Neural crest cell (in vitro differentiated cells): Measurements from ENCODE around the gene PCGF1. TPM values are rescaled to one million over a fixed set of nuclear protein-coding genes. Genes with fewer than 3 reads are reported as not detected.

Experiments
- DNase-seq: peaks from one replicate; pipeline ENCODE4 v3.0.0; 2021; ENCODE audit warnings: low read depth, mixed read lengths, low spot score
- H3K27ac Mint-ChIP-seq: one replicate; pipeline ENCODE4 v1.8.0; 2021; ENCODE audit warnings: mild to moderate bottlenecking, mixed read lengths; ENCODE audit not compliant: unreplicated experiment
- H3K27me3 Mint-ChIP-seq: 2 replicates; pipeline ENCODE4 v1.8.0; 2021; ENCODE audit warnings: low read depth, mild to moderate bottlenecking, mixed read lengths
- H3K36me3 Mint-ChIP-seq: 2 replicates; pipeline ENCODE4 v1.8.0; 2021; ENCODE audit warnings: low read depth, mild to moderate bottlenecking, mixed read lengths
- H3K4me1 Mint-ChIP-seq: 2 replicates; pipeline ENCODE4 v1.8.0; 2021; ENCODE audit warnings: mixed read lengths
- H3K4me3 Mint-ChIP-seq: one replicate; pipeline ENCODE4 v1.8.0; 2021; ENCODE audit warnings: mild to moderate bottlenecking, mixed read lengths
- H3K9me3 Mint-ChIP-seq: 2 replicates; pipeline ENCODE4 v1.8.0; 2021; ENCODE audit warnings: mixed read lengths
- CTCF ChIP-seq: fragments of 200-600 bp; sonication (generic); conservative IDR thresholded peaks from 2 replicates; pipeline ENCODE4 v1.5.0; 2021; ENCODE audit warnings: antibody characterized with exemption, mild to moderate bottlenecking
- total RNA-seq: library from RNA; stranded (reverse); gene quantifications from 2 replicates; pipeline ENCODE4 v1.2.1, GENCODE V29; 2021

PCGF1 gene
- total RNA-seq, 1 donor from 2014 or later, result 30.0 TPM

- H3K36me3 Mint-ChIP-seq, result peaks cover 15% of the 10 kb centered on the region
- peaks cover 84% of the 10 kb centered on the region for H3K27me3 Mint-ChIP-seq
- H3K4me1 Mint-ChIP-seq, result peaks cover 19% of the 10 kb centered on the region
- no peak for TF ChIP-seq CTCF
- DNase-seq, result no peak
- H3K9me3 Mint-ChIP-seq, result no peaks in the 10 kb centered on the region
- no peak overlapping the region for H3K27ac Mint-ChIP-seq
- peak overlapping the region; percentile 86 for H3K4me3 Mint-ChIP-seq
Measured at GRCh38 chr2:74497777-74498499, 9.6 kb downstream of the PCGF1 start.

- peaks cover 76% of the 10 kb centered on the region for H3K27me3 Mint-ChIP-seq
- H3K27ac Mint-ChIP-seq, result no peak overlapping the region
- DNase-seq, result no peak
- peak overlapping the region; percentile 65 for H3K4me3 Mint-ChIP-seq
- no peaks in the 10 kb centered on the region for H3K9me3 Mint-ChIP-seq
- peaks cover 12% of the 10 kb centered on the region for H3K4me1 Mint-ChIP-seq
- peaks cover 15% of the 10 kb centered on the region for H3K36me3 Mint-ChIP-seq
- TF ChIP-seq CTCF, result no peak
Measured at GRCh38 chr2:74496997-74497776, 10.3 kb downstream of the PCGF1 start.

GRCh38 chr2:74495440-74495839 is 12.1 kb downstream of the PCGF1 start:
- no peaks in the 10 kb centered on the region for H3K9me3 Mint-ChIP-seq
- TF ChIP-seq CTCF, result no peak
- no peak overlapping the region for H3K27ac Mint-ChIP-seq
- peaks cover 59% of the 10 kb centered on the region for H3K27me3 Mint-ChIP-seq
- peaks cover 13% of the 10 kb centered on the region for H3K36me3 Mint-ChIP-seq
- no peak overlapping the region for H3K4me3 Mint-ChIP-seq
- peaks cover 12% of the 10 kb centered on the region for H3K4me1 Mint-ChIP-seq
- DNase-seq, result no peak

- no peak overlapping the region for H3K4me3 Mint-ChIP-seq
- H3K36me3 Mint-ChIP-seq, result peaks cover 15% of the 10 kb centered on the region
- H3K27ac Mint-ChIP-seq, result no peak overlapping the region
- peaks cover 41% of the 10 kb centered on the region for H3K27me3 Mint-ChIP-seq
- TF ChIP-seq CTCF, result no peak
- peaks cover 5% of the 10 kb centered on the region for H3K4me1 Mint-ChIP-seq
- H3K9me3 Mint-ChIP-seq, result no peaks in the 10 kb centered on the region
- DNase-seq, result no peak
Measured at GRCh38 chr2:74493546-74493945, 13.9 kb downstream of the PCGF1 start.

- Mint-ChIP-seq H3K36me3 (peaks cover 15% of the 10 kb centered on the region), H3K27ac (no peak overlapping the region), H3K4me3 (no peak overlapping the region), H3K27me3 (peaks cover 24% of the 10 kb centered on the region), H3K9me3 (no peaks in the 10 kb centered on the region), H3K4me1 (no peaks in the 10 kb centered on the region)
- DNase-seq, result no peak
- no peak for TF ChIP-seq CTCF
Measured at GRCh38 chr2:74491648-74492544, 15.6 kb downstream of the PCGF1 start.
